MCF 10A (cell line): ENCODE data around the gene CLCN6. TPM values are rescaled to one million over a fixed set of nuclear protein-coding genes. Genes with fewer than 3 reads are reported as not detected.

Experiments
- BruUV-seq: library from RNA; stranded (reverse); fragments of 400-500 nt; replicated peaks from 2 replicates; lab custom pipeline; 2021; lab: Mats Ljungman, UMichigan
- CTCF ChIA-PET: fragments of 300-600 bp; sonication (Branson Sonifier 250); formaldehyde crosslinking; extraction: SDS; loops from one replicate; lab custom pipeline; 2021; ENCODE audit warnings: antibody characterized with exemption, inconsistent platforms; lab: Yijun Ruan, JAX
- POLR2A ChIA-PET: fragments of 300-600, 350-650 bp; sonication (Branson Sonifier 250); formaldehyde crosslinking; extraction: SDS; loops from one replicate; lab custom pipeline; 2020; ENCODE audit warnings: antibody characterized with exemption, inconsistent platforms; lab: Yijun Ruan, JAX
- DNase-seq: peaks from one replicate; pipeline ENCODE4 v3.0.0-alpha.2; 2018; ENCODE audit not compliant: unreplicated experiment
- H3K27ac Mint-ChIP-seq: one replicate; pipeline ENCODE4 v1.8.0; 2022; ENCODE audit warnings: mild to moderate bottlenecking, low read depth, mixed read lengths; ENCODE audit not compliant: unreplicated experiment
- H3K27me3 Mint-ChIP-seq: one replicate; pipeline ENCODE4 v1.8.0; 2022; ENCODE audit warnings: mixed read lengths; ENCODE audit not compliant: insufficient read depth, unreplicated experiment
- H3K36me3 Mint-ChIP-seq: one replicate; pipeline ENCODE4 v1.8.0; 2022; ENCODE audit warnings: mild to moderate bottlenecking, moderate library complexity, mixed read lengths; ENCODE audit not compliant: insufficient read depth, unreplicated experiment
- H3K4me1 Mint-ChIP-seq: one replicate; pipeline ENCODE4 v1.8.0; 2022; ENCODE audit warnings: mixed read lengths; ENCODE audit not compliant: insufficient read depth, unreplicated experiment
- H3K4me3 Mint-ChIP-seq: one replicate; pipeline ENCODE4 v1.8.0; 2022; ENCODE audit warnings: mild to moderate bottlenecking, moderate library complexity, mixed read lengths; ENCODE audit not compliant: unreplicated experiment
- H3K9me3 Mint-ChIP-seq: one replicate; pipeline ENCODE4 v1.8.0; 2022; ENCODE audit warnings: mixed read lengths; ENCODE audit not compliant: unreplicated experiment
- CTCF ChIP-seq: fragments of 200-600 bp; IDR thresholded peaks from one replicate; pipeline ENCODE4 v1.8.0; 2022; ENCODE audit warnings: antibody characterized with exemption, mild to moderate bottlenecking; ENCODE audit not compliant: unreplicated experiment
- intact Hi-C: fragments of 100-400 bp; cut with micrococcal nuclease; formaldehyde crosslinking; loops from 2 replicates; pipeline ENCODE4 v1.14.1; 2022
- total RNA-seq: library from RNA; stranded (reverse); gene quantifications from 2 replicates; pipeline ENCODE4 v1.2.3, GENCODE V29; 2022

CLCN6 gene
- total RNA-seq, 1 experiment from 2014 or later: 12.3 TPM

GRCh38 chr1:11777658-11778322 lies 28.2 kb upstream of the CLCN6 start:
- ChIA-PET CTCF (interaction anchor here (0.6 kb wide), 1 partner anchor 15 kb away, joined by 4 read pairs; no protein-coding TSS in a partner anchor), POLR2A (no interaction called here)
- Mint-ChIP-seq H3K9me3 (no peaks in the 10 kb centered on the region), H3K27me3 (no peaks in the 10 kb centered on the region), H3K4me3 (no peak overlapping the region), H3K4me1 (no peaks in the 10 kb centered on the region), H3K27ac (no peak overlapping the region), H3K36me3 (no peaks in the 10 kb centered on the region)
- intact Hi-C loops: no loop called here
- DNase-seq: no peak
- no TSS peak for BruUV-seq
- TF ChIP-seq CTCF: no peak

- CTCF ChIA-PET: interaction anchor here (0.6 kb wide), 1 partner anchor 14 kb away, joined by 4 read pairs; no protein-coding TSS in a partner anchor
- H3K27ac Mint-ChIP-seq: no peak overlapping the region
- no peak for DNase-seq
- no peaks in the 10 kb centered on the region for H3K4me1 Mint-ChIP-seq
- BruUV-seq: no TSS peak
- POLR2A ChIA-PET: no interaction called here
- no peaks in the 10 kb centered on the region for H3K36me3 Mint-ChIP-seq
- no peak for TF ChIP-seq CTCF
- H3K27me3 Mint-ChIP-seq: no peaks in the 10 kb centered on the region
- H3K4me3 Mint-ChIP-seq: no peak overlapping the region
- no peaks in the 10 kb centered on the region for H3K9me3 Mint-ChIP-seq
- intact Hi-C loops: no loop called here
These were observed 27.7 kb upstream of the CLCN6 start for GRCh38 chr1:11778336-11778735.

GRCh38 chr1:11778844-11779623 lies 27.0 kb upstream of the CLCN6 start:
- H3K4me3 Mint-ChIP-seq: no peak overlapping the region
- ChIA-PET POLR2A (no interaction called here), CTCF (interaction anchor here (1.0 kb wide), 1 partner anchor 537 kb away, joined by 3 read pairs; no protein-coding TSS in a partner anchor)
- H3K27me3 Mint-ChIP-seq: no peaks in the 10 kb centered on the region
- no peak for DNase-seq
- intact Hi-C loops: no loop called here
- no peak for TF ChIP-seq CTCF
- BruUV-seq: no TSS peak
- H3K4me1 Mint-ChIP-seq: no peaks in the 10 kb centered on the region
- no peaks in the 10 kb centered on the region for H3K9me3 Mint-ChIP-seq
- no peaks in the 10 kb centered on the region for H3K36me3 Mint-ChIP-seq
- H3K27ac Mint-ChIP-seq: no peak overlapping the region

- CTCF ChIA-PET: interaction anchor here (1.0 kb wide), 1 partner anchor 538 kb away, joined by 3 read pairs; no protein-coding TSS in a partner anchor
- DNase-seq: no peak
- H3K4me3 Mint-ChIP-seq: no peak overlapping the region
- H3K27me3 Mint-ChIP-seq: no peaks in the 10 kb centered on the region
- intact Hi-C loops: no loop called here
- H3K36me3 Mint-ChIP-seq: no peaks in the 10 kb centered on the region
- H3K4me1 Mint-ChIP-seq: no peaks in the 10 kb centered on the region
- POLR2A ChIA-PET: no interaction called here
- TF ChIP-seq CTCF: no peak
- no TSS peak for BruUV-seq
- H3K9me3 Mint-ChIP-seq: no peaks in the 10 kb centered on the region
- H3K27ac Mint-ChIP-seq: no peak overlapping the region
These were observed 26.1 kb upstream of the CLCN6 start for GRCh38 chr1:11779715-11780379.
